Activated CD4-positive, CD25-positive, alpha-beta regulatory T cell (primary cell): ENCODE results near the gene ERCC6L2.

Source experiments
- DNase-seq, 4 experiments: peaks; one replicate each; lab custom pipeline; 2025; lab: John Stamatoyannopoulos, UW

Gene ERCC6L2

GRCh38 chr9:95920017-95920416 is 44.5 kb downstream of the ERCC6L2 start:
- no peak for DNase-seq

- DNase-seq, result no peak
These were observed 48.3 kb downstream of the ERCC6L2 start for GRCh38 chr9:95923794-95924193.

- no peak for DNase-seq
These were observed 49.5 kb downstream of the ERCC6L2 start for GRCh38 chr9:95924987-95925386.

- no peak for DNase-seq
These were observed 51.9 kb downstream of the ERCC6L2 start for GRCh38 chr9:95927271-95928004.

- DNase-seq, result no peak
These were observed 54.8 kb downstream of the ERCC6L2 start for GRCh38 chr9:95930277-95930676.

GRCh38 chr9:95935861-95936578 is 60.5 kb downstream of the ERCC6L2 start:
- no peak for DNase-seq

- DNase-seq, result no peak
These were observed 61.1 kb downstream of the ERCC6L2 start for GRCh38 chr9:95936579-95937075.

GRCh38 chr9:95937131-95937530 is 61.6 kb downstream of the ERCC6L2 start:
- no peak for DNase-seq

GRCh38 chr9:95938724-95939123 is 63.2 kb downstream of the ERCC6L2 start:
- DNase-seq, result no peak

- no peak for DNase-seq
These were observed 64.0 kb downstream of the ERCC6L2 start for GRCh38 chr9:95939472-95939871.

- DNase-seq, result no peak
These were observed 64.8 kb downstream of the ERCC6L2 start for GRCh38 chr9:95940265-95940664.

GRCh38 chr9:95942016-95942415 is 66.5 kb downstream of the ERCC6L2 start:
- no peak for DNase-seq

GRCh38 chr9:95947118-95947517 is 71.6 kb downstream of the ERCC6L2 start:
- DNase-seq, result no peak

- DNase-seq, result no peak
These were observed 77.0 kb downstream of the ERCC6L2 start for GRCh38 chr9:95952471-95952870.

- no peak for DNase-seq
These were observed 78.5 kb downstream of the ERCC6L2 start for GRCh38 chr9:95953986-95954385.

- no peak for DNase-seq
These were observed 79.4 kb downstream of the ERCC6L2 start for GRCh38 chr9:95954940-95955339.

GRCh38 chr9:95962936-95963335 is 87.4 kb downstream of the ERCC6L2 start:
- DNase-seq, result no peak

GRCh38 chr9:95963659-95964058 is 88.2 kb downstream of the ERCC6L2 start:
- no peak for DNase-seq

GRCh38 chr9:95966306-95966705 is 90.8 kb downstream of the ERCC6L2 start:
- no peak for DNase-seq

- DNase-seq, result no peak
These were observed 94.8 kb downstream of the ERCC6L2 start for GRCh38 chr9:95970317-95970716.

GRCh38 chr9:95971815-95972214 is 96.3 kb downstream of the ERCC6L2 start:
- no peak for DNase-seq

- DNase-seq, result no peak
These were observed 98.9 kb downstream of the ERCC6L2 start for GRCh38 chr9:95974389-95974788.

- no peak for DNase-seq
These were observed 101.9 kb downstream of the ERCC6L2 start for GRCh38 chr9:95977371-95977770.
